GM10847 (cell line): ENCODE data around the gene COMMD10.

Source experiments
- POLR2A ChIP-seq: IDR thresholded peaks from 2 replicates; pipeline ENCODE4 v1.6.1; 2011; ENCODE audit not compliant: insufficient read length; ENCODE audit errors: extremely low read depth

COMMD10 gene

GRCh38 chr5:116291271-116291670, 206.4 kb downstream of the COMMD10 start:
- TF ChIP-seq POLR2A = no peak

GRCh38 chr5:116292321-116292720, 207.5 kb downstream of the COMMD10 start:
- TF ChIP-seq POLR2A = no peak

DNA sequence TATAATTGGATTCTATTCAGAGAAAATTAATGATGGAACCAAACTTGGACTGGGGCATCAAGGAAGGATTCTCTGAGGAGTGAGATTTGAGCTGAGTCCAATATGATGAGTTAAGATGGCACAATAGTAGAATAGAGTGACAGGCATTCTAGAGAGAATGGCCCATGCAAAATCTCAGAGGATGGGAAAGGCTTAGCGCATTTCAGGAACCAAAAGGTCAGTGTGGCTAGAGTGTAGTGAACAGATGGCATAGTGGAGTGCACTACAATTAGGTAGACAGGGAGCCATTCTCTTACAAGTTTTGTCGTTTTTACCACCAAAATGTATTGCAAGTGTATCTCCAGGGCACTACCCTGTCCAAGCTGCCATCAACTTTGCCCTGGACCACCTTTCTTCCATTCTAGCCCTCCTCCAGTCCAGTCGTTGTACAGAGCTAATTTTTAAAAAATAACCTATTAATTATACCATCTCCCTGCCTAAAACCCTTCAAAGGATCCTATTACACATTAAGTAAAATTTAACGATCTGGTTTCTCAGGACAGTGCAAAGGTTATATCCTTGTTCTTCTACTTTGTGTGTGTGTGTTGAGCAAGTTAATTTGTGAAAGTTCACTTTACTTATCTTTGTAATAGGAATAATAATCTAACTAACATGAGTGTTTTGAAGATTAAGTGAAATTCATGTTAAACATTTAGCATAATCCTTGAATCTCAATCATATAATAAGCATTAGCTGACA, 211.7 kb downstream of the COMMD10 start:
- no peak for TF ChIP-seq POLR2A

DNA sequence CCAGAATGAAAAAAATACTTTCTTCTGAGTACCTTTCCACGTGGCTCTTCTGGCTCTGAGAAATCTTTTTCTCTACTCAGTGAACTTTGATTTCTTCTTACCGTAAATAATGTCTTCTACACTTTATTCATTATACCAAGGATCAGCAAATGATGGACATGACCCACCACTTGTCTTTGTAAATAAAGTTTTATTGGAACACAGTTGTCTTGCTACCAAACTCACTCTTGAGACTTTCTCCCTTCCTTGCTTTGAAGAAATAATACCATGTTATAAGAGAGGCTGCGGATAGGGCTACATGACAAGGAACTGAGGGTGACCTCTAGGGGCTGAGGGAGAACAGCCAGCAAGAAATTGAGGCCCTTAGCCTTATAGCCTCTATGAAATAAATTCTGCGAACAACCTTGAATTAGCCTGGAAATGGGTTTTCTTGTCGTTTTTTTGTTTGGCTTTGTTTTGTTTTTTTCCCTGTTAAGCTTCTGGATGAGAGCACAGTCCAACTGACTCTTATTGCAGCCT, 212.5 kb downstream of the COMMD10 start:
- TF ChIP-seq POLR2A = no peak

DNA sequence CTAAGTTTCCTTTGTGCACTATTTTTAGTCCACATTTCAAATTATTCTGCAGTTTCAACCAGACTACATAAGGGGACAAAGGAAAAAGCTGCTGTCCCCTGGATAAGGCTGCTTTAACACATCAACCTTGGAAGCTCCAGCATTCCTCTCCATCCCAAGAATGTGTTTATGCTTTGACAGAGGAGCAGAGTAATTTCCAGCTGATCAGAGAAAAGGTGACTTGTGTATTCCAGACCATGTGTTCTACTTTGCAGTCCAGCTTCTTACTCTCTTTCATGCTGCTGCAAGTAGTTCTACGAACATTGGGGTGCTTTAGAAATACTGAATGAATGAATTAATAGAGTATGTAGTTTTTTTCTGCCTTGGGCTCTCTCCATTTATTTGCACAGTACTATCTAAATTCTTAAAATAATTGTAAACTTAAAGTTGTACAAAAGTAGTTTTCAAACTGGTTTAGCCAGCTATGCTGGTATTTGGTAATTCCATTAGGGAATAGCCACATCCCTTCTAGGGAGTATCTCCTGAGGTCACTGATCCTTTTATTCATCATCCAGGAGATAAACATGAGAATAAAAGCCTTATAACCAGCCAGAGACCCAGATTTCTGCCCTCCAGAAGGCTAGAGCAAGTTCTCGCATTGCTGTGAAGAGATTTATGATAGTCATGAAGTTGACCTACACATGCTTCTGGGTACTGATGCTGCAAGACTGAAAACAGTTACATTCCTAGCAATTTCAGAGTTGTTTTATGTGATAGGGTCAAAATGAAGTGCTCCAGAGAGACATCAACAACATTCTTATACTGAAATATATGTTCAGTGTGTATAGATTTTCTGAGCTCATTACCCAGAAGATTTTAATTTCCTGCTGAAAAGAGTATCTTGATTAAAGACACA, 215.2 kb downstream of the COMMD10 start:
- TF ChIP-seq POLR2A = no peak

- TF ChIP-seq POLR2A = no peak
These were observed 216.3 kb downstream of the COMMD10 start for GRCh38 chr5:116301110-116301509.

GRCh38 chr5:116303340-116303739, 218.5 kb downstream of the COMMD10 start:
- no peak for TF ChIP-seq POLR2A

DNA sequence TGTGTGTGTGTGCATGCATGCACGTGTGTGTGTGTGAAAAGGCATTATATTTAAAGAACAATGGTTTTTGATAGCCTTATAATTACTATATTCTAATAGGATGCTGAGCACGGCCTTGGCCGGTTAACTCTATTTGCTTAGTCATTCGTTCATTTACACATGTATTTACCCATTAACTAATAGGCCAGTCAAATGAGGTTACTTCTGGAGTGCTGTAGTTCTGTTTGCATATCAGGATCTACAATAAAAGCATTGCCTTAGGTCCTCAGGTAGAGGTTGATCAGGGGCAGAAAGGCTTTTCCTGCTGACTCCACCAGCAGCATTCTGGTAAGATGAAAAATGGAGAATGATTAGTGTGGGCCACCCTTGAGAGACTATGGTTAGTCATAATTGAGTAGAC, 219.0 kb downstream of the COMMD10 start:
- no peak for TF ChIP-seq POLR2A

DNA sequence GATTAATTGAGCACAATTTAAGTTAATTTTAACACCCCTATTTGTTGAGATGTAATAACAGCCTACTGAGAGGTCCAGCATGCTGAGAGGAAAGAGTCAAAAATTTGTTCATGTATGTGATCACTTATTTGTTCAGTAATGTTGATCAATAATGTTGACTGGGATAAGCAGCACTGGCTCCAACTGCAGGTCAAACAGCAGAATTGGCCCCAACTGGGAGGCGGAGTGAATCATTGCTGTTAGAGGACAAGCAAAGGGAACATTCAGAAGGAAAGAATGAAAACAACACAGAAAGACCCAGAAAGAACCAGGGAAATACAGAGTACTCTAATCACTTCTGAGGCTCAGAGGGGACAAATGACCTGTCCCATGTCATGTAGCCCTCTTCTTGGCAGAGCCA, 221.1 kb downstream of the COMMD10 start:
- TF ChIP-seq POLR2A = no peak

GRCh38 chr5:116306846-116307245, 222.0 kb downstream of the COMMD10 start:
- no peak for TF ChIP-seq POLR2A

GRCh38 chr5:116308391-116308790, 223.6 kb downstream of the COMMD10 start:
- no peak for TF ChIP-seq POLR2A

- TF ChIP-seq POLR2A = no peak
These were observed 228.5 kb downstream of the COMMD10 start for GRCh38 chr5:116313366-116313765.

DNA sequence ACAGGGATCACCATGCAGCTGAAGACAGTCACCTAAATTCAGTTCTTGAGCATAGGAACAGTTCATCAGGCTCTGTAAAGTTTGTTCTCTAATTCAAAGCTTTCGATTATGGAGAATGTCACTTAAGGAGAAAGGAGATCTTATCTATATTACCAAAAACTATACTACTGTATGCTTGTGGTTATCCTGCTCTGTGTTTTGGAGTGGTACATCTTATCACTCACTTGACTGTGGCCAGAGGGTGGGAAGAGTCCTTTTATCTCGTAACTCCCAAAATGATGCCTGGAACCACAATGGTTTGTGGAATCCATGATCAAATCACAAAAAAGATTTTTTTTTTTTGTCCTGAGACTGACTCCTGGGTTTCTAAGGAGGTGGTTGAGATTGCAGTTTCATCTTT, 230.7 kb downstream of the COMMD10 start:
- no peak for TF ChIP-seq POLR2A

- TF ChIP-seq POLR2A = no peak
These were observed 233.4 kb downstream of the COMMD10 start for GRCh38 chr5:116318091-116318854.

DNA sequence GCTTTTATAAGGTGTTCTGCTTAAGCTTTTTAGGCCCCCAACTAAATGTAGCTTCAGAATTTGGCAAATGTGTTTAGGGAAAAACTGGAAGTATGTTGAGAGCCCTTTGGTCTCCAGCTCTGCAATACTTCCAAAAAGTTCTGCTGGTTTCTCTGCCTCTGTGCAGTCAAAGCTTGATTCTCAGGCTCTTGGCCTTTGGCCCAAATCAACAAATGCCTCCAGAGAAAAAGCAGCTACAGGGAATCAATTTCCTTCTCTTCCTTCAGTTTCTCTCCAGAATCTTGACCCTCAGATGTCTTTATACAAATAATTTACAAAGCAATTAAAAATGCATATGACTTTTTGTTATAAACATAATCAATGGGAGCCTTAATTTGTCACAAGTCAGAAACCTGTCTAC, 235.7 kb downstream of the COMMD10 start:
- TF ChIP-seq POLR2A = no peak
